NCI-H146 treated with DMSO at 0.1 percent for 48 hours (cell line): Measurements from ENCODE around the gene ZNF823.
"Not testable (repeated sequence)": the region's sequence is repeated elsewhere in the genome, so short reads cannot be mapped to it uniquely, and the experiment has no call there.

Source experiments
- DNase-seq: peaks from one replicate; lab custom pipeline; 2025; ENCODE audit not compliant: unreplicated experiment; lab: John Stamatoyannopoulos, UW

Gene ZNF823

GRCh38 chr19:11738746-11739620 is at the start of gene ZNF823:
TSS of gene ZNF823 (minus strand) at chr19:11738946. CDS start at chr19:11738819, 127 bp downstream.
- DNase-seq: peak; percentile 98

- no peak for DNase-seq
Measured at GRCh38 chr19:11787536-11787935, 48.8 kb upstream of the ZNF823 start.

- no peak for DNase-seq
Measured at GRCh38 chr19:11784356-11784755, 45.6 kb upstream of the ZNF823 start.

- DNase-seq: no peak
Measured at GRCh38 chr19:11783767-11784166, 45.0 kb upstream of the ZNF823 start.

GRCh38 chr19:11781295-11782057 is 42.7 kb upstream of the ZNF823 start:
- DNase-seq: no peak

GRCh38 chr19:11780431-11781020 is 41.8 kb upstream of the ZNF823 start:
- DNase-seq: no peak

GRCh38 chr19:11776669-11777068 is 37.9 kb upstream of the ZNF823 start:
- DNase-seq: not testable (repeated sequence)

- DNase-seq: not testable (repeated sequence)
Measured at GRCh38 chr19:11771520-11771919, 32.8 kb upstream of the ZNF823 start.

GRCh38 chr19:11769995-11770394 is 31.2 kb upstream of the ZNF823 start:
- DNase-seq: no peak

GRCh38 chr19:11767633-11768133 is 28.9 kb upstream of the ZNF823 start:
- DNase-seq: no peak

- DNase-seq: peak; percentile 95
Measured at GRCh38 chr19:11766597-11767591, 28.1 kb upstream of the ZNF823 start, which contains the start of gene ZNF441. TSS of gene ZNF441 (plus strand) at chr19:11767000. CDS start at chr19:11767194, 194 bp downstream.

GRCh38 chr19:11763611-11764010 is 24.9 kb upstream of the ZNF823 start:
- no peak for DNase-seq

GRCh38 chr19:11763117-11763516 is 24.4 kb upstream of the ZNF823 start:
- DNase-seq: no peak

GRCh38 chr19:11759805-11760204 is 21.1 kb upstream of the ZNF823 start:
- DNase-seq: no peak

- no peak for DNase-seq
Measured at GRCh38 chr19:11756965-11757364, 18.2 kb upstream of the ZNF823 start.

GRCh38 chr19:11754663-11755062 is 15.9 kb upstream of the ZNF823 start:
- no peak for DNase-seq

- DNase-seq: no peak
Measured at GRCh38 chr19:11752244-11752736, 13.5 kb upstream of the ZNF823 start.

- no peak for DNase-seq
Measured at GRCh38 chr19:11749751-11750150, 11.0 kb upstream of the ZNF823 start.

- no peak for DNase-seq
Measured at GRCh38 chr19:11747277-11747676, 8.5 kb upstream of the ZNF823 start.

- DNase-seq: no peak
Measured at GRCh38 chr19:11745869-11746268, 7.1 kb upstream of the ZNF823 start.
